GM12878 (cell line): ENCODE results near the gene FARSB. TPM values are rescaled to one million over a fixed set of nuclear protein-coding genes. Genes with fewer than 3 reads are reported as not detected.

Source experiments
- ATAC-seq: fragments of 200-7000 bp; cut with Tn5 transposase; 3 replicates; pipeline ENCODE4 v1.9.1; 2020; ENCODE audit warnings: mild to moderate bottlenecking, moderate library complexity
- BruUV-seq: library from RNA; stranded (reverse); fragments of 400-500 nt; replicated peaks from 2 replicates; lab custom pipeline; 2021; lab: Mats Ljungman, UMichigan
- CTCF ChIA-PET: fragments of 300-600 bp; sonication (Branson Sonifier 250); formaldehyde crosslinking; extraction: SDS; loops from one replicate; lab custom pipeline; 2021; ENCODE audit warnings: inconsistent platforms; lab: Yijun Ruan, JAX
- POLR2A ChIA-PET: fragments of 350-600 bp; formaldehyde crosslinking; extraction: SDS; loops from one replicate; lab custom pipeline; 2021; ENCODE audit warnings: inconsistent platforms; lab: Charles Lee
- RAD21 ChIA-PET: fragments of 300-600 bp; sonication (Branson Sonifier 250); formaldehyde crosslinking; loops from one replicate; lab custom pipeline; 2023; ENCODE audit warnings: antibody characterized with exemption; ENCODE audit not compliant: unreplicated experiment; lab: Charles Lee
- SMC1A ChIA-PET: fragments of 300-600 bp; sonication (Branson Sonifier 250); formaldehyde crosslinking; loops from one replicate; lab custom pipeline; 2023; ENCODE audit not compliant: unreplicated experiment, uncharacterized antibody; lab: Charles Lee
- DNase-seq: peaks from one replicate; pipeline ENCODE4 v3.0.0-alpha.2; 2011; ENCODE audit warnings: low read depth, low spot score
- FAIRE-seq: peaks from 3 replicates; lab custom pipeline; 2011; peaks lifted over from hg19 to GRCh38; lab: Jason Lieb, UNC
- H2AFZ ChIP-seq: 2 replicates; pipeline ENCODE4 v1.6.0; 2011; ENCODE audit warnings: low read depth, low read length, control low read depth; ENCODE audit not compliant: control insufficient read depth
- H3K27ac ChIP-seq: 2 replicates; pipeline ENCODE4 v1.5.1; 2011; ENCODE audit warnings: control low read depth; ENCODE audit not compliant: control insufficient read depth, insufficient read depth
- H3K27me3 ChIP-seq, 2 experiments: replicated peaks in 1 of 2; 2 replicates each; pipeline versions ENCODE4 v1.6.0 to v1.6.1; 2011; ENCODE audit warnings: low read length in 1 of 2; ENCODE audit not compliant: control insufficient read depth in 2 of 2, insufficient read depth in 2 of 2
- H3K36me3 ChIP-seq, 2 experiments: 2 replicates each; pipeline ENCODE4 v1.5.1; 2011; ENCODE audit warnings: low read length in 1 of 2; ENCODE audit not compliant: control insufficient read depth in 2 of 2, insufficient read depth in 2 of 2
- H3K4me1 ChIP-seq: 2 replicates; pipeline ENCODE4 v1.6.1; 2011; ENCODE audit warnings: mild to moderate bottlenecking, low read length, moderate library complexity, mixed read lengths; ENCODE audit not compliant: control insufficient read depth, insufficient read depth
- H3K4me2 ChIP-seq: 2 replicates; pipeline ENCODE4 v1.6.0; 2011; ENCODE audit warnings: control low read depth; ENCODE audit not compliant: control insufficient read depth, insufficient read depth
- H3K4me3 ChIP-seq: fragments of 200-600 bp; sonication (generic); 2 replicates; pipeline ENCODE4 v1.5.1; 2016
- H3K79me2 ChIP-seq: 2 replicates; pipeline ENCODE4 v1.6.0; 2011; ENCODE audit warnings: low read length; ENCODE audit not compliant: control insufficient read depth, insufficient read depth
- H3K9ac ChIP-seq: 2 replicates; pipeline ENCODE4 v1.8.0; 2011; ENCODE audit warnings: low read length, control low read depth, mixed read lengths; ENCODE audit not compliant: control insufficient read depth, insufficient read depth
- H3K9me3 ChIP-seq: replicated peaks from 3 replicates; pipeline ENCODE4 v1.5.1; 2011; ENCODE audit warnings: mild to moderate bottlenecking, low read length; ENCODE audit not compliant: control insufficient read depth, insufficient read depth
- H4K20me1 ChIP-seq: 2 replicates; pipeline ENCODE4 v1.6.0; 2011; ENCODE audit not compliant: control insufficient read depth, insufficient read depth
- DPF2 ChIP-seq: fragments of 450-650 bp; IDR thresholded peaks from 2 replicates; pipeline ENCODE4 v1.6.1; 2017; ENCODE audit warnings: mild to moderate bottlenecking
- HSF1 ChIP-seq: fragments of 150-350 bp; IDR thresholded peaks from 2 replicates; pipeline ENCODE4 v1.6.1; 2014; ENCODE audit warnings: mild to moderate bottlenecking, low read depth, low read length
- POLR2A ChIP-seq: IDR thresholded peaks from 2 replicates; pipeline ENCODE4 v1.6.1; 2011; ENCODE audit warnings: low read depth, mild to moderate bottlenecking, low read length
- RBBP5 ChIP-seq: fragments of 200-600 bp; sonication (generic); conservative IDR thresholded peaks from 2 replicates; pipeline ENCODE4 v1.6.1; 2016
- RCOR1 ChIP-seq: conservative IDR thresholded peaks from 2 replicates; pipeline ENCODE4 v1.6.1; 2012; ENCODE audit warnings: low read depth, low read length, improper control_type of control experiment
- SIX5 ChIP-seq: IDR thresholded peaks from 2 replicates; pipeline ENCODE4 v1.6.1; 2011; ENCODE audit warnings: mild to moderate bottlenecking, low read depth, low read length, moderate library complexity; ENCODE audit not compliant: severe bottlenecking
- SP1 ChIP-seq: IDR thresholded peaks from one replicate; pipeline ENCODE4 v1.6.1; 2011; ENCODE audit warnings: low read depth, low read length
- SREBF1 ChIP-seq: IDR thresholded peaks from 2 replicates; pipeline ENCODE4 v1.6.1; 2012; ENCODE audit warnings: mild to moderate bottlenecking, low read length
- STAT1 ChIP-seq: fragments of 450-650 bp; conservative IDR thresholded peaks from 2 replicates; pipeline ENCODE4 v1.6.1; 2014; ENCODE audit warnings: antibody characterized with exemption, mild to moderate bottlenecking
- TCF12 ChIP-seq: IDR thresholded peaks from 2 replicates; pipeline ENCODE4 v1.6.1; 2011; ENCODE audit warnings: low read depth, mild to moderate bottlenecking, low read length
- USF1 ChIP-seq: IDR thresholded peaks from 2 replicates; pipeline ENCODE4 v1.6.1; 2011; ENCODE audit warnings: borderline replicate concordance, low read depth, mild to moderate bottlenecking, moderate library complexity, mixed read lengths, low read length; ENCODE audit not compliant: insufficient read depth; ENCODE audit errors: extremely low read length
- ZBTB4 ChIP-seq: fragments of 450-650 bp; formaldehyde crosslinking; IDR thresholded peaks from 2 replicates; pipeline ENCODE4 v1.4.0; 2022; ENCODE audit warnings: mild to moderate bottlenecking, moderate library complexity
- ZSCAN29 ChIP-seq: fragments of 450-650 bp; IDR thresholded peaks from 2 replicates; pipeline ENCODE4 v1.6.1; 2017; ENCODE audit warnings: mild to moderate bottlenecking, moderate library complexity
- WGBS: methylation state at CpG from one replicate; pipeline ENCODE4 v1.1.6; 2016; ENCODE audit warnings: low lambda C conversion rate; ENCODE audit not compliant: insufficient replicate concordance, insufficient coverage; ENCODE audit errors: missing lambda C conversion rate; 5-methylcytosine and 5-hydroxymethylcytosine counted together
- in situ Hi-C: fragments of 300-500 bp; cut with MboI; formaldehyde crosslinking; loops from 9 replicates; pipeline ENCODE4 v1.14.3; 2018; ENCODE audit warnings: mixed read lengths
- intact Hi-C: fragments of 100-400 bp; cut with micrococcal nuclease; formaldehyde crosslinking; loops from one replicate; pipeline ENCODE4 v1.14.2; 2022; ENCODE audit not compliant: unreplicated experiment
- polyA plus RNA-seq, 11 experiments: library from polyadenylated mRNA; depleted of rRNA in 4 of 11; unstranded in 6 of 11; stranded (reverse) in 5 of 11; fragments of >200 nt; fragmentation: Nextera tagmentation in 4 of 11; fragmentation: Illumina TruSeq in 1 of 11; extraction: Ambion mirVana in 4 of 11; extraction: Trizol in 1 of 11; gene quantifications; 1 replicate in 1 of 11; 2 replicates in 10 of 11; pipeline versions ENCODE4 v1.2.1 to v1.2.3, GENCODE V29; 2011 to 2016; ENCODE audit warnings: inconsistent platforms in 2 of 11, missing spikeins in 2 of 11, low read depth in 1 of 11
- total RNA-seq, 4 experiments: library from RNA; depleted of rRNA in 3 of 4; stranded (reverse); fragments of >200 nt in 3 of 4; fragmentation: Illumina TruSeq in 1 of 4; extraction: Trizol in 1 of 4; gene quantifications; 2 replicates each; pipeline versions ENCODE4 v1.2.1 to v1.2.3, GENCODE V29; 2013 to 2021

The FARSB gene
- total and polyA plus RNA-seq, 10 of the 15 experiments (the other 5 are each of a cell fraction or from before 2014, with no cell fraction given): 32.4 to 127 (median 73.8) TPM

- no peak for TF ChIP-seq ZBTB4
- TF ChIP-seq SREBF1: no peak
Measured at GRCh38 chr2:222554517-222554916, 101.4 kb downstream of the FARSB start (continued).

- ChIA-PET SMC1A (interaction anchor here (0.5 to 0.9 kb wide), 2 partner anchors 121 to 231 kb away, joined by 3 read pairs; no protein-coding TSS in a partner anchor), POLR2A (no interaction called here), CTCF (interaction anchor here (1.0 kb wide), 1 partner anchor 13 kb away, joined by 3 read pairs; no protein-coding TSS in a partner anchor), RAD21 (no interaction called here)
- H3K9me3 ChIP-seq: no peaks in the 10 kb centered on the region
- no peak overlapping the region for H2AFZ ChIP-seq
- H3K27ac ChIP-seq: no peak overlapping the region
- peaks cover 0 to 2% of the 10 kb centered on the region in 2 experiments; a peak in 2 of 4 replicates for H3K36me3 ChIP-seq
- H3K4me3 ChIP-seq: no peak overlapping the region
- WGBS: 81% methylated on average over 3 of the region's 3 CpGs
- H4K20me1 ChIP-seq: no peaks in the 10 kb centered on the region
- H3K79me2 ChIP-seq: no peaks in the 10 kb centered on the region
- no peak overlapping the region for H3K9ac ChIP-seq
- BruUV-seq: no TSS peak
- ATAC-seq: no peak
- H3K4me2 ChIP-seq: no peak overlapping the region
- FAIRE-seq: no peak
- in situ Hi-C loops: no loop called here
- DNase-seq: no peak
- intact Hi-C loops: no loop called here
- no peak for TF ChIP-seq STAT1
- TF ChIP-seq USF1: no peak
- TF ChIP-seq HSF1: no peak
- TF ChIP-seq ZSCAN29: no peak
- TF ChIP-seq TCF12: no peak
- no peak for TF ChIP-seq RCOR1
- no peak for TF ChIP-seq SP1
- no peak for TF ChIP-seq SIX5
- TF ChIP-seq RBBP5: no peak
- TF ChIP-seq POLR2A: no peak
- no peak for TF ChIP-seq DPF2
- no peaks in the 10 kb centered on the region for H3K4me1 ChIP-seq
- H3K27me3 ChIP-seq: no peaks in the 10 kb centered on the region
Measured at GRCh38 chr2:222548992-222549391, 106.9 kb downstream of the FARSB start.
